ENCODE measurements around the gene ARSB. TPM values are rescaled to one million over a fixed set of nuclear protein-coding genes. Genes with fewer than 3 reads are reported as not detected.

Gene ARSB
- total RNA-seq, 4 donors from 2014 or later = 1.2 to 8.8 (median 7.1) TPM

- Histone ChIP-seq H3K9me3 (no peaks in the 10 kb centered on the region), H3K27ac (no peak overlapping the region), H3K27me3 (no peaks in the 10 kb centered on the region), H3K4me1 (no peaks in the 10 kb centered on the region), H3K36me3 (no peaks in the 10 kb centered on the region), H3K4me3 (no peak overlapping the region)
- TF ChIP-seq CTCF (IDR thresholded peaks at IDR 0.05) (no peak), POLR2A (IDR thresholded peaks at IDR 0.05) (no peak)
- intact Hi-C loops (cut with DNase I) = no loop called here
- WGBS, 2 donors = 88 to 96% methylated on average over 2 of the region's 2 CpGs
- DNase-seq = no peak
Measured at GRCh38 chr5:78920604-78921003, 64.5 kb downstream of the ARSB start.

GRCh38 chr5:78919796-78920195 is 65.3 kb downstream of the ARSB start:
- H3K27ac ChIP-seq = no peak overlapping the region
- TF ChIP-seq POLR2A (IDR thresholded peaks at IDR 0.05) (no peak), CTCF (IDR thresholded peaks at IDR 0.05) (no peak)
- WGBS, 2 donors = 75 to 100% methylated on average over 1 of the region's 1 CpG
- no peaks in the 10 kb centered on the region for H3K36me3 ChIP-seq
- H3K27me3 ChIP-seq = no peaks in the 10 kb centered on the region
- no peak for DNase-seq
- no peaks in the 10 kb centered on the region for H3K4me1 ChIP-seq
- H3K9me3 ChIP-seq = no peaks in the 10 kb centered on the region
- intact Hi-C loops (cut with DNase I) = no loop called here
- no peak overlapping the region for H3K4me3 ChIP-seq

DNA sequence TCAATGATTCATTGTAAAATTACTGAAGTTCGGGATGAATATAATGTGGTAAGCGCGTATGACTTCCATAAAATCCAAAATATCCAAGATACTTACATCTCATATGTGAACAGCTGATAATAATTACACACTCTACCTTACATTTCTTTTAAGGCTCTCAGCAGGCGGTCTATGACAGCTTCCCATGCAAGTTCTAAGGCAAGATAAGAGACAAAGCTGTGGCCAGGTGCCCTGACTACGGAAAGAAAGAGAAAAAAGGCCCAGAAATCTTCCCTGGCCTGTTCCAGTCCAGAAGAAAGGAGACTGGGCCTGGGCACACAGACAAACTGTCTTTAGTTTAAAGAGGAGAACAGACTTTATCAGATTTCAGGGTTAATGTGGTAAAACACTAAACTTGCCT is 69.1 kb downstream of the ARSB start:
- no peak for DNase-seq
- no peaks in the 10 kb centered on the region for H3K36me3 ChIP-seq
- intact Hi-C loops (cut with DNase I) = no loop called here
- H3K9me3 ChIP-seq = no peaks in the 10 kb centered on the region
- H3K4me1 ChIP-seq = no peaks in the 10 kb centered on the region
- no peak overlapping the region for H3K27ac ChIP-seq
- WGBS, 2 donors = 73 to 77% methylated on average over 4 to 5 of the region's 5 CpGs
- TF ChIP-seq CTCF (IDR thresholded peaks at IDR 0.05) = no peak
- TF ChIP-seq POLR2A (IDR thresholded peaks at IDR 0.05) = no peak
- no peak overlapping the region for H3K4me3 ChIP-seq
- no peaks in the 10 kb centered on the region for H3K27me3 ChIP-seq

GRCh38 chr5:78915170-78915569 is 69.9 kb downstream of the ARSB start:
- WGBS, 2 donors = 81 to 86% methylated on average over 3 of the region's 3 CpGs

GRCh38 chr5:78912811-78913210 is 72.3 kb downstream of the ARSB start:
- 92 to 93% methylated on average over 5 to 7 of the region's 7 CpGs for WGBS, 2 donors
- DNase-seq = no peak
- TF ChIP-seq POLR2A (IDR thresholded peaks at IDR 0.05) (no peak), CTCF (IDR thresholded peaks at IDR 0.05) (no peak)
- intact Hi-C loops (cut with DNase I) = no loop called here
- Histone ChIP-seq H3K27me3 (no peaks in the 10 kb centered on the region), H3K4me1 (peaks cover 0 to 16% (median 3%) of the 10 kb centered on the region in 3 donors), H3K27ac (no peak overlapping the region), H3K4me3 (no peak overlapping the region), H3K36me3 (no peaks in the 10 kb centered on the region), H3K9me3 (no peaks in the 10 kb centered on the region)

More at GRCh38 chr5:78915170-78915569, 69.9 kb downstream of the ARSB start:
- H3K36me3 ChIP-seq = no peaks in the 10 kb centered on the region
- TF ChIP-seq POLR2A (IDR thresholded peaks at IDR 0.05) = no peak
- TF ChIP-seq CTCF (IDR thresholded peaks at IDR 0.05) = no peak
- H3K4me3 ChIP-seq = no peak overlapping the region
- H3K27me3 ChIP-seq = no peaks in the 10 kb centered on the region
- no peak for DNase-seq
- H3K27ac ChIP-seq = no peak overlapping the region
- no peaks in the 10 kb centered on the region for H3K9me3 ChIP-seq
- intact Hi-C loops (cut with DNase I) = no loop called here
- H3K4me1 ChIP-seq = no peaks in the 10 kb centered on the region
